Activated T-helper 1 cell treated with anti-CD3 and anti-CD28 coated beads, Interleukin-2, amount 50 U/mL, for 16 hours (primary cell): ENCODE measurements around the gene SLC66A1.

Experiments
- DNase-seq, 2 donors: peaks; one replicate each; pipeline ENCODE4 v3.0.0-alpha.2; 2020; ENCODE audit warnings: low read depth in 1 of 2, low spot score in 1 of 2

The SLC66A1 gene

GRCh38 chr1:19342062-19342750 is 30.1 kb downstream of the SLC66A1 start:
- DNase-seq = no peak

DNA sequence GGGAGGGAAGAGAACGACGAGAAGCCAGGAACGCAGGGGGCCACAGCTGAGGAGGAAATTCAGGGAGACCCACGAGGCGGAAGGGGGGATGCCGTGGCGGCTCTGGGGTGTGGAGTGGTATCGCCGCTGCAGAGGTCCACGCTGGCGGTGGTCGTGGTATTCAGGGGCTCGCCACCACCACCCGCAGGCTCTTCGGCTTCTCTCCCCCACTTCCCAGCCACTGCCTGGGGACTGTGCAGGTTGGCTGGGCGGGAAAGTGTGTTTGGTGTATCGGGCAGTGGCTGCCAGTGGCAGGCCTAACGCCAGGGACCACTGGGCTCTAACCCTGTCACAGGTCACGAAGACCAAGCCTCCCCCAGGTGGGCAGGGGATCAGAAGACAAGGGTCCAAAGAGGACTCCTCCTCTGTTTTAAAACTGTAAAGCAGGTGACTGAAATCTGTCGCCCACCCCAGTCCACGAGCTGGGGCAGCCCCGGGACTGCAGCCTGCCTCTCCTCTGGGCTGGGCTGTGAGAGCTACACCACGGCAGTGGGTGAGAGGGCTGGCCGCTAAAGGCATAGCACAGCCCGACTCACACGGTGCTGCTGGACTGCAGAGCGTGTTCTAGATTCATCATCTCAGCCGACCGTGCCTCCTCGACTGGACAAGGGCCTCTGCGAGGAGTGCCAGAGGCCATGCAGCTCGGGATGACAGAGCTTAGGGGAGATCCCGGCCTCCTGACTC is 30.9 kb downstream of the SLC66A1 start:
- no peak for DNase-seq

- no peak for DNase-seq
Observed at GRCh38 chr1:19343617-19344350, 31.7 kb downstream of the SLC66A1 start.

DNA sequence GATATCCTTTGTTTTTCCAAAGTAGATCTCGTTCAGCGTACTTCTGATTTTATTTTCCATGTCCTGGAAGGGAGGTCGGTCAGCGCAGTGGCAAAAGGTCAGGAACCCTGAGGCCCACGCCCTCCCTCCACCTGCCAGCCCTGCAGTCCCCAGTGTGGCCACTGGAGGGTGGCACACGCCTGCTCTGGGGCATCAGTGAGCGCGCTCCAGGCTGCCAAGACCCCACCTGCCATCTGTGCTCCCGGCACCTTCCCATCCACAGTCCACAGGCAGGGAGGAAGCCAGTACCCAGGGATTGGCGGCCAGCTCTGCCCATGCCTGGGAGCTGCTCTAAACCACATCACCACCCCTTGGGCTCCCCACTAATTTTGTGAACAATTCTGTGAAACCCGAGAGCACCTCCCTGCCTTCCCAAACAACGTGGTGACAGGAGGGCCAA is 32.3 kb downstream of the SLC66A1 start:
- DNase-seq = peak in 1 of 2 donors; percentile 23

DNA sequence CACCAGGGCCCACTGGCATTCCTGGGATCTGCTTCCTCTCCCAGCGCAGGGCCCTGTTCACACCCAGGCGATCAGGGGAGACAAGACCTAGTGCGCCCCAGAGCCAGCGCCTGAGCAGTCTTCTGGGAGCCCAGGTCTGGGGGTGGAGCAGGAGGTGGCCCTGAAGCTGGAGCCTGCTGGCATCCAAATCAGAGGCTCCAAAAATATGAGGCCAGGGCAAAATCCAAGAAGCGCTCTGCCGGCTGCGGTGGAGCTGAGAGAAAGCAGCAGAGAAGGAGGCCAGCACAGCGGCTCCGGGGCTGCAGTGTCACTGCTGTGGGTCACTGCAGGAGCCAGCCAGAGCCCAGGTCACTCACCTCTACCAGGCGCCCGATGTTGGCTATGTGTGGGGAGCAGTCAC is 32.7 kb downstream of the SLC66A1 start:
- no peak for DNase-seq

DNA sequence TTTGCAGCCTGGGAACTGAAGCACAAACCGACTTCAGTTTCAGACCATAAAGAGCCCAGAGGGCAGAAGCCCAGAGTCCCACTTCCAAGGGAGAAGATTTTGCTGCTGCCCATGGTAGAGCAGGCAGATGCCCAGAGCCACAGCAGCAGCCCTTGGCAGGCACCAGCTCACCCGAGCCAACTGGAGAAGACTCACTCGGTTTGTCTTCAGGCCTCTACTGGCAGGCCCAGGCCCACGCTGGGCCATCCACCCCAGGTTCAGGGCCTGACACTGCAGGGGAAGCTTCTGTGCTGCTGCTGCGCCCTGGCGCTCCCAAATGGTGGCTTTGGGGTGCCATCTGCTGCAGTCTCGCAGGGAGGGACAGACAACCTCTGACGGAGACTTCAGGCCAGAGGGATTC is 33.3 kb downstream of the SLC66A1 start:
- no peak for DNase-seq

- DNase-seq = no peak
Observed at GRCh38 chr1:19346026-19346425, 33.9 kb downstream of the SLC66A1 start.

- DNase-seq = no peak
Observed at GRCh38 chr1:19347533-19348172, 35.5 kb downstream of the SLC66A1 start.

- no peak for DNase-seq
Observed at GRCh38 chr1:19348441-19349198, 36.5 kb downstream of the SLC66A1 start.

DNA sequence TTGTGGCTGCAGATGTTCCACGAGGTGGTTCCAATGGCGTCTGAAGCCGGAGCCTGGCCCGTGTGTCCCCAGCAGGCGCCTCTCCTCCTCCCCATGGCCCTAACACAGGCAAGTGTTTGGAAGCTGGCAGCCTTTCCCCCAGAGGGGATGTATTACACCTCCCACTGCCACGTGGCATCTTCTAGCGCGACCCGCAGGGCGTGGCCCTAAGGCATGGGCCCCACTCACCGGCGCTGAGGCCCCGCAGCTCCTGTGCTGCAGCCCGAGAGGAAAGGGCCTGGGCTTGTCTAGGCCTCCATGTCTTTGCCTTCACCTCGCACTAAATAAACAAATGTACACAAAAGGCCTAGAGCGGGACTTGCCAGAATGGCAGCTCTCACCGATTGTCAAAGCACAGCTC is 37.9 kb downstream of the SLC66A1 start:
- no peak for DNase-seq

- DNase-seq = no peak
Observed at GRCh38 chr1:19350566-19350965, 38.4 kb downstream of the SLC66A1 start.

DNA sequence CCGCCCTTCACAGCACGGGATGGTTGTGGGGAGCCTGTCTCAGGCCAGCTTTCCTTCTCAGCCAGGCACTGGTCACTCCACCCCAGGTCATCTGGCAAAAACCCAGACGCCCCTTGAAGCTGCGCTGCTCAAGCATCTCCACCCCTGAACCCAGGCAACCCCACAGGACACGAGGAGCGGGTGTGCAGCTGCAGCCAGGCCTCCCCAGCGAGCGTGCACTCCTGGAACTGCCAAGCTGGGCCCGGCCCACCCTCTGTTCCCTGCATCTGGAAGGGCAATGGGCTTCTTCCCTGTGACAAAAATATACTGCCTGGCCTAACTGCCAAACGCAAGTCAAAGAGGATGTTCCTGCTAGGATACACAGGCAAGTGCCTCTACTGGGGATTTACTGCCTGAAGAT is 39.7 kb downstream of the SLC66A1 start:
- DNase-seq = no peak

GRCh38 chr1:19352839-19353238 is 40.7 kb downstream of the SLC66A1 start:
- DNase-seq = no peak

DNA sequence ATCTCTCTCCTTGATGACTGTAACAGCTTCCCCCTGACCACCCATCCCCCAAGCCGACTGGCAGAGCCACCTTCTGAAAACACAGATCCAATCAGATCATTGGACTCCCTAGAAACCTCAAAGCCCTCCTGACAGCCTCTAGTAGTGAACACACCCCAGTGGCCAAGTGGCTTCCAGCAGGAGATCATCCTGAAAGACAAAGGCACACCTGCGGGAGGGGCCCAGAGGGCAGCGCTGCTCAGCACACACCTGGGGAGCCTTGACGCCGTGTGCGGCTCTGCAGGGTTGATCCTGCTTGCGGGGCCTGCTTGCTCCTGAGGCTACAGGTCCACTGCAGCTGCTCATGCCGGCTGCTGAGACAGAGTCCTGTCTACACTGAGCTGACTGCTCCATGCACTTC is 41.5 kb downstream of the SLC66A1 start:
- DNase-seq = no peak

DNA sequence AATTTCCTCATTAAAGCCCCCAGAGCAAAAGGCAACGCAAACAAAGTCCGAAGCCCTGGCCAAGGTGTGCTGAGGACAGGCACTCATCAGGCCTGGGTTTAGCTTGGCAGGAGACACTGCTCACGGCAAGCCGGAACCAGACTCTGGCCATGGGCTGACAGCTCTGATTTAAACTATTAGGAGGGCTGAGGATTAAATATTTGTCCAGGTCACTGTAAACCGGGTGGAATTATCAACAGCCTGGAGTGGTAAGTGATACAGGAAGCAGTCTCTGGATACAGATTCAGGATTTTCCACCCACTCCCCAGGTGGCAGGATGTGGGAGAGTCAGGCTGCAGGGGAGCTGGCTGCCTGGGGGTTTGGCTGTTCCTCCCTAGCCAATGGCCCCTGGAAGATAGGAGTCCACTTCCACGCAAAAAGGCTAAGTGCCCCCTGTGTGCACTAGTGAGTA is 42.4 kb downstream of the SLC66A1 start:
- DNase-seq = no peak

- DNase-seq = no peak
Observed at GRCh38 chr1:19356266-19356665, 44.1 kb downstream of the SLC66A1 start.

GRCh38 chr1:19357299-19357986 is 45.3 kb downstream of the SLC66A1 start:
- no peak for DNase-seq

GRCh38 chr1:19358710-19359109 is 46.6 kb downstream of the SLC66A1 start:
- DNase-seq = no peak

GRCh38 chr1:19359357-19359756 is 47.2 kb downstream of the SLC66A1 start:
- no peak for DNase-seq

GRCh38 chr1:19360016-19360415 is 47.9 kb downstream of the SLC66A1 start:
- DNase-seq = no peak
